ENCODE measurements around the gene SLC19A1.

SLC19A1 gene

DNA sequence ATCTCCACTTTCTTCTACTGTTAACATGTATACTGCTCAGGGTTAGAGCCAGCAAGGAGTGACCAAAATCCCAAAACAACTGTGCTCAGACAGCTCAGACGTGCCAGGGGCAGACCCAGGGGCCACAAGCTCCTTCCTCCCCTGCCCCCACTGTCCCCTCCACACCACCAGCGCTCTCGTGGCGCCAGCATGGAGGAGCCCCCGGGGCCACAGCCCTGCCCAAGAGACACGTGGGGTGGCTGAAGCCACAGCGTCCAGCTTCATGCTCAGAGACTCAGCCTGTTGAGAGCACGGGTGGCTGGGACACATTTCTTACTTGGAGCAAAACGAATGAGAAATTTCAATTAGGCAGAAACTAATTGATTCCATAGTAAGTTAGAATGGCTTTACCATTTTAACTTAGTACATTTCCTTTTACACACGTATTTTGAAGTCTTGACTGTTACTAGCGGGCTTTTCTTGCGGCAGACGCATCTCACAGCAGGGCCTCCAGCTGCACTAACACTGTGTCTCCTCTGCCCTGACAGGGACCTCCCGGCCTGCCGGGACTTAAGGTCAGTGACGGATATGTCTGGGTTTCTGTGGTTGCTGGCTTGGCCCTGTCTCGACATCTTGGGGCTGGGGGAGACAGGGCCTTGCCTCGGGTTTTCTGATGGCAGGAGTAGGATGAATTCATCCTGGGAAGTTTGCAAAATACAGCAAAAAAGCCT lies 54.2 kb downstream of the SLC19A1 start:
- Histone ChIP-seq H2BK15ac (ENCODE audit: low read depth, poor library complexity, severe bottlenecking) (no peak overlapping the region), H3K23ac (ENCODE audit: low read length in 2 of 2) (no peak overlapping the region), H3K9ac (ENCODE audit: low read length) (no peak overlapping the region), H3K4me2 (ENCODE audit: low read length, poor library complexity, severe bottlenecking) (no peak overlapping the region), H3K18ac (ENCODE audit: low read depth in 1 of 2, low read length in 2 of 2) (no peak overlapping the region), H2AK5ac (ENCODE audit: low read length, severe bottlenecking) (peak overlapping the region; percentile 22), H3K27ac (ENCODE audit: low read length, poor library complexity, severe bottlenecking) (peak overlapping the region; percentile 40), H3K4ac (ENCODE audit: low read depth in 1 of 2, low read length in 2 of 2) (no peak overlapping the region), H3K36me3 (ENCODE audit: control insufficient read depth in 1 of 2, insufficient read depth in 2 of 2, low read depth in 1 of 2, low read length in 2 of 2) (peaks cover 36 to 85% of the 10 kb centered on the region in 2 experiments), H3K4me1 (ENCODE audit: control insufficient read depth, insufficient read depth, low read depth, low read length) (peaks cover 28% of the 10 kb centered on the region), H3K14ac (ENCODE audit: low read length in 2 of 2) (no peak overlapping the region), H4K91ac (ENCODE audit: low read length) (no peak overlapping the region), H3K4me3 (ENCODE audit: insufficient read depth in 1 of 2, low read depth in 1 of 2, low read length in 2 of 2) (no peak overlapping the region), H2BK5ac (ENCODE audit: low read depth, low read length, poor library complexity, severe bottlenecking) (no peak overlapping the region), H2AFZ (ENCODE audit: low read depth, low read length) (no peak overlapping the region), H3K27me3 (ENCODE audit: control insufficient read depth in 1 of 2, insufficient read depth in 1 of 2, low read length in 2 of 2) (no peaks in the 10 kb centered on the region), H3K79me1 (replicated peaks; ENCODE audit: low read length, poor library complexity, severe bottlenecking) (peaks cover 35% of the 10 kb centered on the region), H4K8ac (ENCODE audit: low read length) (no peak overlapping the region), H2BK12ac (ENCODE audit: low read length in 2 of 2) (no peak overlapping the region), H2BK120ac (ENCODE audit: low read depth, low read length) (no peak overlapping the region), H3K9me3 (ENCODE audit: control insufficient read depth, low read length) (no peaks in the 10 kb centered on the region)
- WGBS = 88% methylated on average over 17 of the region's 18 CpGs
- no peak for DNase-seq

DNA sequence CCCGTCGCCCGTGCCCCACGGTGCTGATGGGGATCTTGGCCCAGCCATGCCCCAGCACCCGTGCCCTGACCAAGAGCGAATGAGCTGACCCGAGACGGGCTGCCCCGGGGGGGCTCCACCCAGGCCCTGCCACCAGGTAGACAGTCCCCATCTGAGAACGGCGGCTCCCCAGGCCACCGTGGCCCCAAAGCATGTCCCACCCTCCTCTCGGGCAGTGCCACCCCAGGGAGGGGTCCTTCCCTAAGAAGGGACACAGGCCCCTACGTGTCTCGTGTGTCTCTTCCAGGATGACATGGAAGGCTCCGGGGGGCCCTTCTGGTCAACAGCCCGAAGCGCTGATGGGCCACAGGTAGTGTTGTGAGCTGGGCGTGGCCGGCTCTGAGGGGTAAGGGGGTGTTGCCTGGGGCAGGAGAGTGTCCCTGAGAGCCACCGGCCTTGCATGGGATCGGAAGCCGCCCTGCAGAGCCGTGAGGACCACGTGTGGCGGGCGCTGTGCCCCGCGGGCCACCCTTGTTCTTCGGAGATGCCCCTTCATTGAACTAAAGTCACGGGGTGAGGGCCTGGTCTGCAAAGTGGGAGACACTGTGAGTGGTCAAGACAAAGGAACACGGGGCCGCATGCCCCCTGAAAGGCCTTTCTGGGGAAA lies 55.0 kb downstream of the SLC19A1 start:
- Histone ChIP-seq H3K79me1 (replicated peaks; ENCODE audit: low read length, poor library complexity, severe bottlenecking) (peaks cover 39% of the 10 kb centered on the region), H3K4me2 (ENCODE audit: low read length, poor library complexity, severe bottlenecking) (no peak overlapping the region), H3K27ac (ENCODE audit: low read length, poor library complexity, severe bottlenecking) (no peak overlapping the region), H2AFZ (ENCODE audit: low read depth, low read length) (no peak overlapping the region), H2AK5ac (ENCODE audit: low read length, severe bottlenecking) (peak overlapping the region; percentile 28), H3K9me3 (ENCODE audit: control insufficient read depth, low read length) (no peaks in the 10 kb centered on the region), H3K9ac (ENCODE audit: low read length) (no peak overlapping the region), H2BK15ac (ENCODE audit: low read depth, poor library complexity, severe bottlenecking) (no peak overlapping the region), H2BK5ac (ENCODE audit: low read depth, low read length, poor library complexity, severe bottlenecking) (no peak overlapping the region), H3K4me3 (ENCODE audit: insufficient read depth in 1 of 2, low read depth in 1 of 2, low read length in 2 of 2) (no peak overlapping the region), H2BK12ac (ENCODE audit: low read length in 2 of 2) (no peak overlapping the region), H4K8ac (ENCODE audit: low read length) (no peak overlapping the region), H3K36me3 (ENCODE audit: control insufficient read depth in 1 of 2, insufficient read depth in 2 of 2, low read depth in 1 of 2, low read length in 2 of 2) (peaks cover 43 to 85% of the 10 kb centered on the region in 2 experiments), H4K91ac (ENCODE audit: low read length) (no peak overlapping the region), H2BK120ac (ENCODE audit: low read depth, low read length) (no peak overlapping the region), H3K18ac (ENCODE audit: low read depth in 1 of 2, low read length in 2 of 2) (no peak overlapping the region), H3K23ac (ENCODE audit: low read length in 2 of 2) (no peak overlapping the region), H3K4me1 (ENCODE audit: control insufficient read depth, insufficient read depth, low read depth, low read length) (peaks cover 28% of the 10 kb centered on the region), H3K4ac (ENCODE audit: low read depth in 1 of 2, low read length in 2 of 2) (no peak overlapping the region), H3K27me3 (ENCODE audit: control insufficient read depth in 1 of 2, insufficient read depth in 1 of 2, low read length in 2 of 2) (no peaks in the 10 kb centered on the region), H3K14ac (ENCODE audit: low read length in 2 of 2) (no peak overlapping the region)
- no peak for DNase-seq
- WGBS = 96% methylated on average over 33 of the region's 33 CpGs

DNA sequence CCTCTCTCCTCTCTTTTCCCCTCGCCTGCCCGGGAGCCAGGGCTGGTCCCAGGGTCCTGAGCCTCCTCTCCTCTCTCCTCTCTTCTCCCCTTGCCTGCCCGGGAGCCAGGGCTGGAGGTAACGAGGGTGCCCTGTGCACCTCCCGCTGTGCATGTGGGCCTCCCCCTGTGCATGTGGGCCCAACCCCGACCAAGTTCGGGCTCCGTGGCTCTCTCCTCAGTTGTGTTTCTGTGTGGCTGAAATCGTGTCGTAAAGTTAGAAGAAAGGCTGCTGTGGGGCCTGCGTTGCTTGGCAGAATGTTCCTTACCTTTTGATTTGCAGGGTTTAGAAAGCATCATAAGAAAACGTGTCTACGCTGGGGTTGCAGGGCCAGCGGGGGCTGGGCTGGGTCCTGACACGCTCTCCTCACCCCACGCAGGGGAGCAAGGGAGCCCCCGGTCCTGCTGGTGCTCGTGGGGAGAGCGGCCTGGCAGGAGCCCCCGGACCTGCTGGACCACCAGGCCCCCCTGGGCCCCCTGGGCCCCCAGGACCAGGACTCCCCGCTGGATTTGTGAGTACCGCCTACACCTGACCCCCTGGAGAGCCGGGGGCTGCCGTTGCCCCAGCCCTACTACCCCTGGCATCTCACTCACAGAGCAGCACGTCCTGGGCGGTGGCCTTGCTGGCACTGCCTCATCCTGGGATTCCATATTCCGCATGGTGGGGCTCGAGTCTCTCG lies 55.6 kb downstream of the SLC19A1 start:
- Histone ChIP-seq H2BK12ac (ENCODE audit: low read length in 2 of 2) (no peak overlapping the region), H2AFZ (ENCODE audit: low read depth, low read length) (no peak overlapping the region), H3K14ac (ENCODE audit: low read length in 2 of 2) (no peak overlapping the region), H4K8ac (ENCODE audit: low read length) (no peak overlapping the region), H2BK5ac (ENCODE audit: low read depth, low read length, poor library complexity, severe bottlenecking) (no peak overlapping the region), H3K9ac (ENCODE audit: low read length) (no peak overlapping the region), H3K27ac (ENCODE audit: low read length, poor library complexity, severe bottlenecking) (no peak overlapping the region), H2BK15ac (ENCODE audit: low read depth, poor library complexity, severe bottlenecking) (no peak overlapping the region), H3K9me3 (ENCODE audit: control insufficient read depth, low read length) (no peaks in the 10 kb centered on the region), H3K18ac (ENCODE audit: low read depth in 1 of 2, low read length in 2 of 2) (no peak overlapping the region), H3K4ac (ENCODE audit: low read depth in 1 of 2, low read length in 2 of 2) (no peak overlapping the region), H2BK120ac (ENCODE audit: low read depth, low read length) (no peak overlapping the region), H3K27me3 (ENCODE audit: control insufficient read depth in 1 of 2, insufficient read depth in 1 of 2, low read length in 2 of 2) (no peaks in the 10 kb centered on the region), H3K79me1 (replicated peaks; ENCODE audit: low read length, poor library complexity, severe bottlenecking) (peaks cover 39% of the 10 kb centered on the region), H3K4me1 (ENCODE audit: control insufficient read depth, insufficient read depth, low read depth, low read length) (peaks cover 28% of the 10 kb centered on the region), H3K23ac (ENCODE audit: low read length in 2 of 2) (no peak overlapping the region), H3K36me3 (ENCODE audit: control insufficient read depth in 1 of 2, insufficient read depth in 2 of 2, low read depth in 1 of 2, low read length in 2 of 2) (peaks cover 48 to 85% of the 10 kb centered on the region in 2 experiments), H3K4me3 (ENCODE audit: insufficient read depth in 1 of 2, low read depth in 1 of 2, low read length in 2 of 2) (no peak overlapping the region), H2AK5ac (ENCODE audit: low read length, severe bottlenecking) (peak overlapping the region; percentile 28), H4K91ac (ENCODE audit: low read length) (no peak overlapping the region), H3K4me2 (ENCODE audit: low read length, poor library complexity, severe bottlenecking) (no peak overlapping the region)
- no peak for DNase-seq
- 94% methylated on average over 29 of the region's 29 CpGs for WGBS

Measured in mesenchymal stem cell (in vitro differentiated cells and primary cell).